Gastroesophageal sphincter (tissue), 3 donors: Measurements from ENCODE around the gene NRP2.

Source experiments
- EP300 ChIP-seq: sonication (generic); formaldehyde crosslinking; IDR thresholded peaks from one replicate; pipeline ENCODE4 v1.6.1; 2017; ENCODE audit warnings: antibody characterized with exemption, mild to moderate bottlenecking
- POLR2A ChIP-seq, 2 donors: fragments of 450-650 bp; IDR thresholded peaks; one replicate each; pipeline ENCODE4 v1.6.1; 2017; ENCODE audit warnings: antibody characterized with exemption in 2 of 2, mild to moderate bottlenecking in 2 of 2, moderate library complexity in 1 of 2
- POLR2AphosphoS5 ChIP-seq: sonication (generic); formaldehyde crosslinking; IDR thresholded peaks from one replicate; pipeline ENCODE4 v1.6.1; 2017; ENCODE audit warnings: antibody characterized with exemption
- TF ChIP-seq, protein P1 (sequence below), 4 experiments: fragments of 200-600 bp in 2 of 4; fragments of 450-650 bp in 2 of 4; sonication (generic) in 1 of 4; IDR thresholded peaks; one replicate each; pipeline ENCODE4 v1.5.1; 2017 to 2019; ENCODE audit warnings: antibody characterized with exemption in 4 of 4, mild to moderate bottlenecking in 2 of 4, moderate library complexity in 2 of 4

DNA sequence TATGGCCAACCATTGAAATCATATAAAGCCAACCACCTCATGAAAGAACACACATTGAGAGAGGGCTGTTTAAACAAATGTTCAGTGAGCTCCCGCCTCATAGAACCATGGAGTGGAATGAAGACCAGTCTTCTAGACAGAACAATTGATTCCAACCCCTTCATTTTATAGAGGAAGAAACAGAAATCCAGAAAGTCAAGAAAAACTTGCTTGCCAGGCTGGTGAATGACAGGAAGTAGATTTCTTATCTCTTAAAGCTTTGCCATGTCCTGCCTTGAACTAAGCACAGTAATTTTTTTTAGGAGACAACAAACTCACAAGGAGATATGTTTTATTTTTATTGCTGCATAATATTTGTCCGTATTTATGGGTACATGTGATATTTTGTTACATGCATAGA lies 16.5 kb upstream of the NRP2 start:
- TF ChIP-seq, protein P1, sequence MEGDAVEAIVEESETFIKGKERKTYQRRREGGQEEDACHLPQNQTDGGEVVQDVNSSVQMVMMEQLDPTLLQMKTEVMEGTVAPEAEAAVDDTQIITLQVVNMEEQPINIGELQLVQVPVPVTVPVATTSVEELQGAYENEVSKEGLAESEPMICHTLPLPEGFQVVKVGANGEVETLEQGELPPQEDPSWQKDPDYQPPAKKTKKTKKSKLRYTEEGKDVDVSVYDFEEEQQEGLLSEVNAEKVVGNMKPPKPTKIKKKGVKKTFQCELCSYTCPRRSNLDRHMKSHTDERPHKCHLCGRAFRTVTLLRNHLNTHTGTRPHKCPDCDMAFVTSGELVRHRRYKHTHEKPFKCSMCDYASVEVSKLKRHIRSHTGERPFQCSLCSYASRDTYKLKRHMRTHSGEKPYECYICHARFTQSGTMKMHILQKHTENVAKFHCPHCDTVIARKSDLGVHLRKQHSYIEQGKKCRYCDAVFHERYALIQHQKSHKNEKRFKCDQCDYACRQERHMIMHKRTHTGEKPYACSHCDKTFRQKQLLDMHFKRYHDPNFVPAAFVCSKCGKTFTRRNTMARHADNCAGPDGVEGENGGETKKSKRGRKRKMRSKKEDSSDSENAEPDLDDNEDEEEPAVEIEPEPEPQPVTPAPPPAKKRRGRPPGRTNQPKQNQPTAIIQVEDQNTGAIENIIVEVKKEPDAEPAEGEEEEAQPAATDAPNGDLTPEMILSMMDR (IDR thresholded peaks at IDR 0.05), result no peak
- TF ChIP-seq EP300 (no peak), POLR2AphosphoS5 (no peak), POLR2A (IDR thresholded peaks at IDR 0.05) (no peak)
